Natural killer cell treated with Interleukin-12 subunit alpha and Interleukin-12 subunit beta and Interleukin-15 and Interleukin-18, amount 100 ng/mL, for 72 hours (primary cell): ENCODE measurements around the gene SPRY4. TPM values are rescaled to one million over a fixed set of nuclear protein-coding genes. Genes with fewer than 3 reads are reported as not detected.
A peak's percentile ranks its signal among the peaks of the same experiment; 100 is the strongest.

ENCODE experiments used
- ATAC-seq, 2 donors: fragments of 150-1000 bp; cut with Tn5 transposase in 1 of 2; sonication (Bioruptor Pico), chemical (Tn5 transposase) in 1 of 2; 2 replicates each; pipeline ENCODE4 v1.10.0; 2021
- DNase-seq: peaks from one replicate; pipeline ENCODE4 v3.0.0; 2022; ENCODE audit warnings: low spot score
- H3K27ac Mint-ChIP-seq, 2 donors: 1 replicate in 1 of 2; 2 replicates in 1 of 2; pipeline ENCODE4 v1.8.0; 2022; ENCODE audit warnings: mixed read lengths in 2 of 2, mild to moderate bottlenecking in 1 of 2, moderate library complexity in 1 of 2
- H3K27me3 Mint-ChIP-seq, 2 donors: 1 replicate in 1 of 2; 2 replicates in 1 of 2; pipeline ENCODE4 v1.8.0; 2022; ENCODE audit warnings: mixed read lengths in 2 of 2
- H3K36me3 Mint-ChIP-seq: one replicate; pipeline ENCODE4 v1.8.0; 2022; ENCODE audit warnings: mixed read lengths
- H3K4me1 Mint-ChIP-seq, 2 donors: 1 replicate in 1 of 2; 2 replicates in 1 of 2; pipeline ENCODE4 v1.8.0; 2022; ENCODE audit warnings: low read depth in 2 of 2, mixed read lengths in 2 of 2, mild to moderate bottlenecking in 1 of 2
- H3K4me3 Mint-ChIP-seq: one replicate; pipeline ENCODE4 v1.8.0; 2022; ENCODE audit warnings: mixed read lengths
- H3K9me3 Mint-ChIP-seq: 2 replicates; pipeline ENCODE4 v1.8.0; 2022; ENCODE audit warnings: mixed read lengths
- total RNA-seq, 2 donors: library from RNA; stranded (reverse); gene quantifications; one replicate each; pipeline ENCODE4 v1.2.3, GENCODE V29; 2022

SPRY4 gene
- total RNA-seq, 2 donors from 2014 or later, result 2.5 to 4.6 TPM

DNA sequence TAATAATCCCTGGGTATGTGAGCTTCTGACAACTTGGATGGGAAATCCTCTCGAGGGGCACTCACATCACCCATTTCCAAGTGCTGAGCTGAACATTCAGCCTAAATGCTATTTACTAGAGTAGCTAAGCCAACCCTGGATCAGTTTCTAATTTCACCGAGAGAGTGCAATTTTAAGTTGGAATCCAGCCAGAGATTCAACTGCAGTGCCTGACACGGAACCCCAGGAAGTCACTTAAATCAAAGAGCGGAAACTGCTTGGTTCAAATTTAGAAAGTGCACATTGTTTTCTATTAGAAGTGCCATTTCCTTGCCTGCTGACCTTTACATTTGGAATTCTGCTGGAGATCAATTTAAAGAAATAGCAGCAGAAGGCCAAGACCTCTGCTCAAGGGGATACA is 8.8 kb downstream of the SPRY4 start:
- H3K4me1 Mint-ChIP-seq, result peaks cover 8 to 36% of the 10 kb centered on the region in 2 donors
- H3K36me3 Mint-ChIP-seq, result no peaks in the 10 kb centered on the region
- H3K27ac Mint-ChIP-seq, result no peak overlapping the region
- H3K4me3 Mint-ChIP-seq, result no peak overlapping the region
- ATAC-seq, result no peak
- no peak for DNase-seq
- no peaks in the 10 kb centered on the region for H3K9me3 Mint-ChIP-seq
- H3K27me3 Mint-ChIP-seq, result peaks cover 8 to 9% of the 10 kb centered on the region in 2 donors

GRCh38 chr5:142315096-142315900 is 9.5 kb downstream of the SPRY4 start:
- peaks cover under 1 to 2% of the 10 kb centered on the region in 2 donors for H3K27me3 Mint-ChIP-seq
- DNase-seq (no peak), ATAC-seq (no peak)
- H3K27ac Mint-ChIP-seq, result no peak overlapping the region
- H3K9me3 Mint-ChIP-seq, result no peaks in the 10 kb centered on the region
- no peaks in the 10 kb centered on the region for H3K36me3 Mint-ChIP-seq
- peaks cover under 1 to 29% of the 10 kb centered on the region in 2 donors for H3K4me1 Mint-ChIP-seq
- H3K4me3 Mint-ChIP-seq, result no peak overlapping the region

DNA sequence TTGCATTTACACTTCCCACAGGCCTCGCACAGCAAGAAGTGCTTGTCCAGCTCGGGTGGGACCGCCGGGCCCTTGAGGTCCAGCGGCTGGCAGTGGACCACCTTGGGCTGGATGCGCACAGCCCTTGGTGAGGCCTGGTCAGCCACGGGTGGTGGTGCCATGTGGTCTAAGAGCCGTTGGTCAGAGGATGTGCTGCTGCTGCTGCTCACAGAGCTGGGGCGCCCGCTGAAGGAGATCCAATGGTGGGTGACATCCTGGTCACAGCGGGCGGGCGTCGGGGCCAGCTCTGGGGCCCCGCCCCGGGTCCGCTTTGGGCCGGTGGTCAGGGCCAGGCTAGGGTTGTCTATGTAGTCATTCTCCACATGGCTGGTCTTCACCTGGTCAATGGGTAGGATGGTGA is 10.2 kb downstream of the SPRY4 start:
- no peak overlapping the region for H3K27ac Mint-ChIP-seq
- H3K9me3 Mint-ChIP-seq, result no peaks in the 10 kb centered on the region
- peaks cover 0 to 26% of the 10 kb centered on the region in 2 donors for H3K4me1 Mint-ChIP-seq
- peak; percentile 19 to 29 for ATAC-seq
- H3K27me3 Mint-ChIP-seq, result no peaks in the 10 kb centered on the region
- no peak for DNase-seq
- H3K36me3 Mint-ChIP-seq, result no peaks in the 10 kb centered on the region
- H3K4me3 Mint-ChIP-seq, result no peak overlapping the region

DNA sequence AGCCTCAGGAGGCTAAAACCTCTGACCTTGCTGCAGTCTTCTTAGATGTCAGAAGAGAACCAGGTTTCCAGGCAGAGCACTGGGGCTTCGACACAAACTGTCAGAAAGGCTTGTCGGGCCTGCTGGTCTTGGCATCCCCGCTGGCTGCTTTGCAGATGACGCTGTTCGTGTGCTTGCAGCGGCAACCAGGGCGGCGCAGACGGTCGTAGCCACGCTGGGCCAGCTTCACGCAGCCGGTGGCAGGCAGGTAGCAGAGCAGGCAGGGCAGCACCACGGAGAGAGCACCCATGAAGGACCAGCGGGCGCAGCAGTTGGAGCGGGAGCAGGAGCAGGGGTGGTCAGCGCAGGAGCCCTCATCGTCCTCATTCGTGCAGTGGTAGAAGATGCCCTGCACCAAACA is 10.7 kb downstream of the SPRY4 start:
- ATAC-seq, result no peak
- no peaks in the 10 kb centered on the region for H3K36me3 Mint-ChIP-seq
- no peak for DNase-seq
- no peaks in the 10 kb centered on the region for H3K9me3 Mint-ChIP-seq
- no peak overlapping the region for H3K4me3 Mint-ChIP-seq
- no peak overlapping the region for H3K27ac Mint-ChIP-seq
- H3K27me3 Mint-ChIP-seq, result no peaks in the 10 kb centered on the region
- H3K4me1 Mint-ChIP-seq, result peaks cover 0 to 21% of the 10 kb centered on the region in 2 donors

DNA sequence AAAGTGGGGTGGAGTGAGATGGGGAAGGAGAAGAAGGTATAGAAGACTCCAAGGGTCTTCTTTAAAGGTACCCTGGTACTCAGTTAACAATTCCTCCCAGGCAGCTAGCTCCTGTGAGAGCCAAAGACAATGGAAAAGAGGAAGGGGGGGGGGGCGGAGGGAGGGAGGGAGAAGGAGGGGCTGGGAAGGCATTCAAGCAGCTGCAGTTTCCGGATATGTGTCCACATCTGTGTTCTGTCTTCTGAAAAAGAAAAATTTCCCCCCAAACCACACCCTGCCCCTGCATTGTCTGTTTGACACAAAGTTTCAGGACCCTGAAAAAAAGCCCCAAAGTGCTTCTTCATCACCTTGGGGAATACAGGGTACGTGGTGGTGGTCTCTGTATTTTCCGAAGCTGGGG is 11.1 kb downstream of the SPRY4 start:
- H3K9me3 Mint-ChIP-seq, result no peaks in the 10 kb centered on the region
- no peak overlapping the region for H3K27ac Mint-ChIP-seq
- no peaks in the 10 kb centered on the region for H3K36me3 Mint-ChIP-seq
- H3K4me3 Mint-ChIP-seq, result no peak overlapping the region
- ATAC-seq, result no peak
- H3K27me3 Mint-ChIP-seq, result no peaks in the 10 kb centered on the region
- DNase-seq, result no peak
- peaks cover 0 to 18% of the 10 kb centered on the region in 2 donors for H3K4me1 Mint-ChIP-seq

- ATAC-seq (no peak), DNase-seq (no peak)
- Mint-ChIP-seq H3K9me3 (no peaks in the 10 kb centered on the region), H3K36me3 (no peaks in the 10 kb centered on the region), H3K27ac (no peak overlapping the region), H3K4me1 (peaks cover 0 to 17% of the 10 kb centered on the region in 2 donors), H3K27me3 (no peaks in the 10 kb centered on the region), H3K4me3 (no peak overlapping the region)
These were observed 11.5 kb downstream of the SPRY4 start for GRCh38 chr5:142313275-142313674.

- H3K4me3 Mint-ChIP-seq, result no peak overlapping the region
- H3K36me3 Mint-ChIP-seq, result no peaks in the 10 kb centered on the region
- H3K27me3 Mint-ChIP-seq, result peaks cover 0 to 2% of the 10 kb centered on the region in 2 donors
- no peaks in the 10 kb centered on the region for H3K9me3 Mint-ChIP-seq
- H3K27ac Mint-ChIP-seq, result no peak overlapping the region
- peaks cover 0 to 14% of the 10 kb centered on the region in 2 donors for H3K4me1 Mint-ChIP-seq
- ATAC-seq, result no peak
- DNase-seq, result no peak
These were observed 12.4 kb downstream of the SPRY4 start for GRCh38 chr5:142312399-142312798.

- Mint-ChIP-seq H3K4me1 (peaks cover 0 to 14% of the 10 kb centered on the region in 2 donors), H3K36me3 (no peaks in the 10 kb centered on the region), H3K27me3 (peaks cover 0 to 2% of the 10 kb centered on the region in 2 donors), H3K27ac (no peak overlapping the region), H3K9me3 (no peaks in the 10 kb centered on the region), H3K4me3 (no peak overlapping the region)
- ATAC-seq (no peak), DNase-seq (no peak)
These were observed 13.1 kb downstream of the SPRY4 start for GRCh38 chr5:142311725-142312124.

- H3K9me3 Mint-ChIP-seq, result no peaks in the 10 kb centered on the region
- peaks cover 0 to 2% of the 10 kb centered on the region in 2 donors for H3K27me3 Mint-ChIP-seq
- no peak overlapping the region for H3K27ac Mint-ChIP-seq
- H3K36me3 Mint-ChIP-seq, result no peaks in the 10 kb centered on the region
- ATAC-seq (no peak), DNase-seq (no peak)
- H3K4me1 Mint-ChIP-seq, result peaks cover 0 to 9% of the 10 kb centered on the region in 2 donors
- no peak overlapping the region for H3K4me3 Mint-ChIP-seq
These were observed 14.0 kb downstream of the SPRY4 start for GRCh38 chr5:142310803-142311202.

DNA sequence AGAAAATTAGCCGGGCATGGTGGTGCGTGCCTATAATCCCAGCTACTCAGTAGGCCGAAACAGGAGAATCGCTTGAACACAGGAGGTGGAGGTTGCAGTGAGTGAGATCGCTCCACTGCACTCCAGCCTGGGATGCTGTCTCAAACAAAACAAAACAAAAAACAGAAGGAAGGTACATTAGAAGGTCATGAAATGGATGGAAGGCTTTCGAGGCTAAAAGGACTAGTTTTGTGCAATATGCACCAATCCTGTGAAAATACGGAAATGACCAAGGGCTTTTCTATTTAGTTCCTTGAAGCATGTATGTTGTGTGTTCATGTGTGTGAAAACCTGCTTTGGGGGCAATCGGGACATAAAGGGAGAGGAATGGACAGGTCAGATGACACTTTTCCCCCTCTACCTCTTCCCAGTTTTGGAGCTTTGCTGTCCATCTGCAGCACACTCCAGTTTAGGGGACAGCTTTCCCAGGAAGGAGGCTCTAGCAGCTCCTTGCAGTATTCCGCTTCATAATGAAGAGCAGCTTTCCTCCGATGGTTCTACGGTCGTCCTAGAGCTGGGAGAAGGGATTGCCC is 15.0 kb downstream of the SPRY4 start:
- DNase-seq, result no peak
- Mint-ChIP-seq H3K36me3 (no peaks in the 10 kb centered on the region), H3K4me1 (peaks cover 0 to 9% of the 10 kb centered on the region in 2 donors), H3K9me3 (no peaks in the 10 kb centered on the region), H3K27ac (no peak overlapping the region), H3K4me3 (no peak overlapping the region), H3K27me3 (peaks cover 0 to 2% of the 10 kb centered on the region in 2 donors)
- ATAC-seq, result no peak

DNA sequence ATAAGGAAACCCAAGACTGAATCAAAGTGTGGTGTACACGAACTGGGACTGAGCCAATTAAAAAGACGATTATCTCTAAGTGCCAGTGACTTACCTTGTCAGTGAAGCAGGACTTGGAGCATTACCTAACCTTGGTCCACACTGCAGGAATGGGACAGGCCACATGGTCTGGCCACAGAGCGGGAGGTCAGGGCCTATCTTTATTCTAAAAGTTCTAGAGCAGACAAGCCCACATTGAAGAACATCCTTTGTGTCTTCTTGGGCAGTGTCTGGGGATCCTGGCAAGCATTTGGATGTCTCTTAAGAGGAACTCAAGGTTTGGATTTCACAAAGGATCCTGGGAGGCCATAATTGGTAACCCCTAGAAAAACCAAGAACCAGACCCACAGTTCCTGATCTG is 16.5 kb downstream of the SPRY4 start:
- Mint-ChIP-seq H3K36me3 (no peaks in the 10 kb centered on the region), H3K27ac (no peak overlapping the region), H3K4me3 (no peak overlapping the region), H3K27me3 (peaks cover 0 to 2% of the 10 kb centered on the region in 2 donors), H3K4me1 (peaks cover 0 to 5% of the 10 kb centered on the region in 2 donors), H3K9me3 (no peaks in the 10 kb centered on the region)
- DNase-seq (no peak), ATAC-seq (no peak)

- no peaks in the 10 kb centered on the region for H3K36me3 Mint-ChIP-seq
- H3K27ac Mint-ChIP-seq, result no peak overlapping the region
- H3K4me1 Mint-ChIP-seq, result peaks cover 0 to 2% of the 10 kb centered on the region in 2 donors
- H3K4me3 Mint-ChIP-seq, result no peak overlapping the region
- H3K9me3 Mint-ChIP-seq, result no peaks in the 10 kb centered on the region
- DNase-seq, result no peak
- peaks cover 0 to 2% of the 10 kb centered on the region in 2 donors for H3K27me3 Mint-ChIP-seq
- ATAC-seq, result no peak
These were observed 17.5 kb downstream of the SPRY4 start for GRCh38 chr5:142307146-142307890.

DNA sequence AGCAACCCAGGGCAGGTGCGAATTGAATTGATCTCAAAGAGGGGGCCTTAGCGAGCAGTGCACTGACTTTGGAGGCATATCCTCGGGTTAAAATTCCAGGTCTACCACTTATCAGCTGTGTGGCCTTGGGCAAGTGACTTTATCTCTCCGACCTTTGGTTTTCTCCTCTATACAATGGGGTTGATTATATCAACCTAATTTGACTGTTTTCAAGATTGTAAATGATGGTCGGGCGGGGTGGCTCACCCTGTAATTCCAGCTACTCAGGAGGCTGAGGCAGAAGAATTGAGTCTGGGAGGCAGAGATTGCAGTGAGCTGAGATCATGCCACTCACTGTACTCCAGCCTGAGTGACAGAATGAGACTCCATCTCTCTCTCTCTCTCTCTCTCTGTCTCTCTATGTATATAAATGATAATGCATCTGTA is 18.7 kb downstream of the SPRY4 start:
- Mint-ChIP-seq H3K27ac (peak overlapping the region in 1 of 2 donors; percentile 41), H3K4me3 (no peak overlapping the region)

GRCh38 chr5:142305211-142305610 is 19.6 kb downstream of the SPRY4 start:
- Mint-ChIP-seq H3K36me3 (no peaks in the 10 kb centered on the region), H3K4me3 (no peak overlapping the region), H3K9me3 (no peaks in the 10 kb centered on the region), H3K4me1 (peaks cover 11% of the 10 kb centered on the region in 2 donors), H3K27me3 (peaks cover 0 to 2% of the 10 kb centered on the region in 2 donors), H3K27ac (no peak overlapping the region)
- no peak for ATAC-seq
- DNase-seq, result no peak

More for the DNA sequence above, 18.7 kb downstream of the SPRY4 start:
- Mint-ChIP-seq H3K9me3 (no peaks in the 10 kb centered on the region), H3K36me3 (no peaks in the 10 kb centered on the region), H3K27me3 (peaks cover 0 to 2% of the 10 kb centered on the region in 2 donors), H3K4me1 (peaks cover 8 to 9% of the 10 kb centered on the region in 2 donors)
- ATAC-seq (no peak), DNase-seq (no peak)
